HG02852 (cell line): ENCODE results near the gene LMTK2.
"Not testable (repeated sequence)": the region's sequence is repeated elsewhere in the genome, so short reads cannot be mapped to it uniquely, and the experiment has no call there.

ENCODE experiments used
- ATAC-seq: cut with Tn5 transposase; IDR thresholded peaks from one replicate; pipeline ENCODE4 v1.9.1; 2021; ENCODE audit warnings: mild to moderate bottlenecking, moderate library complexity; ENCODE audit not compliant: unreplicated experiment

The LMTK2 gene

DNA sequence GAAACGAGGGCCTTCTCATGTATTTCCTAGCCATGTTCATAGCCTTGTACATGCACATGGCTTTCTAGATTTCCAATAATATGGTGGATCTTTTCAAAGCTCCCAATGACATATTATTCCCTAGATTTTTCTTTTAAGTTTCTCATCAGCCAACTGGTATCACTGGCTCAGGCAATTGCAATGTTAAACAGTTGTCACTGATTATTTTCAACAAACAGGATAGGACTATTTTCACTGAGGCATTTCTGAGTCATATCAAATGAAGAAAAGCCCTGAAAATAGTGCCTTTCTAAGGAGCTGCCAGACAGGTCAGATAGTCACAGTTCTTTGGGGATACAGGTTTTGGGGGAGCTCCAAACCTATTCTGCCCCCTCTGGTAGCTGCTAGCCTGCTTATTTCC lies 4.5 kb upstream of the LMTK2 start:
- ATAC-seq = no peak

DNA sequence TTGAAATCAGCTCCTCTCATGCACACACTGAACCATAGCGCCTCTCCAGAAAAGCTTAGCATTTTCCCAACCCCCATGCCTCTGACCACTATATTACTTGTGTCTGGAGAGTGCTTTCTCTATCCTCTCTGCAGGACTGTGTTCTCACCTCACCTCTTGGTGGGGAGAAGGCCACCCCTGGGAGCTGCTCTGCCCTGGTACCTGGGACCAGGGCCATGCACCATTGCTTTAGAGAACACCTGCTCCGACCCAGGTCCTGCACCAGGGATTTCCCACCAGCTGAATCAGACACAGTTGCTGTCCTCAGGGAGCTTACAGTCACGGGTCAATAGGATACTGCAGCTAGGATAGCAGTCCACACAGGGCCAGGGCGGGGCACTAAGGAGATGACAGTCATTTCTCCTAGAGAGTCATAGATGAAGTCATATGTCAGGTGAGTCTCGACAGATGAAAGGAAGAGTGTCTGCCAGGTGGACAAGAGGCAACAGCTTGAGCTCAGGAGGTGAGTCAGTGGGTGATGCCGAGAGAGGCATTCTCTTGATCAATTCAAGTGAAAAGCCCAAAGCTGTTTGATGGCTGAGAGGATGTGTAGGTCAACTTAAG lies 619 bp upstream of the LMTK2 start:
- ATAC-seq = no peak

- ATAC-seq = peak; percentile 4
These were observed 655 bp downstream of the LMTK2 start for GRCh38 chr7:98107313-98107721.

DNA sequence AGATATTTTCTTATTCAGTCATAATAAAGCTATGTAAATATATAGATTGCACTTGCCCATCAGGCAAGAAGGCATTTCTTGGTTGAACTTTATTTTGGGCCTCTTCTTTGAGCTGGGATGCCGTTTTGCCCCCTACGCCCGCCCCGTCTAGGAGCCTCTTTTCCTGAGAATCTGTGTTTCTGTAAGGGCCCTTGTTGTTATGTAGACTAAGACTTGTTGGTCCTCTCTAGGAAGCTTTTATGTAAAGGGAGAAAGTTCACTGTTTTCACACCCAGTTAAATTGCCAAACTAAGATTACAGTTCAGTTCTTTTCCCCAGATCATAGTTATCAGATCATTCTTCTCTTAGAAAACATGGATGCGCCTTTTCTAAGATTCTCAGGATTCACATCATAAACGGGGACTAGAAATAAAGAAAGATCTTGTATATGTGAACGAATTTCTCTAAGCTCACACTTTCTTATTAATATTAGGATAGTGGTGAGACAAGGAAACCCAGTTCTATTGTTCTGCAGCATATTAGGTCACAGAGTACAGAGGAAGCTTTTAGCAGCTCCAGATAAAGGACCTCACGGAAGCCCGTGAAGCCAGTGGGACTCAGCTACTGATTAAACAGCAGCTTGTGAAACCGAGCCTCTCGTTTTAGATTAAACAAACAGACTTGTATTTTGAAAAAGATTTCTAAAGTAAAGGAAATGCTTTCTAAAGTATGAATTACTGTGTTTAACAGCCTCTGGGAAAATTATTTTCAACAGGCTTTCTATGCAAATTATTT lies 3.8 kb downstream of the LMTK2 start:
- ATAC-seq = no peak

GRCh38 chr7:98112077-98112476 lies 5.4 kb downstream of the LMTK2 start:
- ATAC-seq = no peak

DNA sequence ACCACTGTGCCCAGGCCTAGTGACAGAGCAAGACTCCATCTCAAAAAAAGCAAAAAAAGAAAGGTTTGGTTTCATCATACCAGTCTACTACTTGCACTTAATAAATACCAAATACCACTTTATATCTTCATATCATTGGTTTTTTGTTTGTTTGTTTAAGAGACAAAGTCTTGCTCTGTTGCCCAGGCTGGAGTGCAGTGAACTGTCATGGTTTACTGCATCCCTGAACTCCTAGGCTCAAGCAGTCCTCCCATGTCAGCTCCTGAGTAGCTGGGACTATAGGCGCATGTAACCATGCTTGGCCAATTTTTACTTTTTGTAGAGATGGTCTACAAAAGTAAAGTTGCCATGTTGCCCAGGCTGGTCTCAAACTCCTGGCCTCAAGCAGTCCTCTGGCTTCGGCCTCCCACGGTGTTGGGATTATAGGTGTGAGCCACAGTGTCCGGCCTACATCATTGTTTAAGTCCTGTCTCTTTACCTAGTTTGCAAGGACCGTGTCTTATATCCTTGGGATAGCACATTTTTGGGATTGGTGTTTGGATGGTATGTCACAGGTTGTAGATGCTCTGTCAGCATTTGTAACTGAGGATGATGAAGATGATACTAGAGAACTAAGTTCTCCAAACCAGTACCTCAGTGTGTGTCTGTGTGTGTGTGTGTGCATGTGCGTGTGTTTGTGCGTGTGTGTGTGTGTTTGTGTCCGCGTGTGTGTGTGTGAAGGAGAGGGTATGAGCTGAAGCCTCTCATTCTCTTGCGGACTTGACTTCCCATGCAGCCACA lies 9.3 kb downstream of the LMTK2 start:
- no peak for ATAC-seq

DNA sequence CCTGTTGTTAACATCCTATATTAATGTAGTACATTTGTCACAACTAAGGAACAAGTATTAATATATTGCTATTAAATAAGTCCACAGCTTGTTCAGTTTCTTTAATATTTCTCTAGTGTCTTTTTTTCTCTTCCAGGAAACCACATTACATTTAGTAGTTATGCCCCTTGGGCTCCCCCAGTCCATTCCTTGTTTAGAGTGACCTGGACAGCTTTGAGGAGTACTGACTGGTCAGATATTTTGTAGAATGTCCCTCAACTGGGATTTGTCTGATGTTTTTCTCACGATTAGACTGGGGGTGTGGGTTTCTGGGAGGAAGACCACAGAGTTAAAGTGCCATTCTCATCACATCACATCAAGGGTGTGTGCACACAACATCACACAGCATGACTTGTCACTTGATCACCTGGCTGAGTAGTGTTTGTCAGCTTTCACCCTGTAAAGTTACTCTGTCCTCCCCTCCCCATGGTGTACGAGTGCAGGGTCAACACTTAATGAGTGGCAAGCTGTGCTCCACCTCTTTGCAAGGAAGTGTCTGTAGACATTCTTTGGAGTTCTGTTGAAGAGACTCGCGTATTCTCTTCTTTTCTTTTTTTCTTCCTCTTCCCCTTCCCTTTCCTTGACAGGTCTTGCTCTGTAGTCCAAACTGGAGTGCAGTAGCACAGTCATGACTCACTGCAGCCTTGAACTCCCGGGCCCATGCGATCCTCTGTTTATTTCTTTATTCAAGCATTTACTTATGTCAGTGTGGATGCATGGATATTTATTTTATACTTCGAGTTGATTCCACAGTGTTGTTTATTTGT lies 10.2 kb downstream of the LMTK2 start:
- ATAC-seq = no peak

GRCh38 chr7:98119256-98119918 lies 12.7 kb downstream of the LMTK2 start:
- no peak for ATAC-seq

GRCh38 chr7:98120559-98120958 lies 13.9 kb downstream of the LMTK2 start:
- ATAC-seq = no peak

DNA sequence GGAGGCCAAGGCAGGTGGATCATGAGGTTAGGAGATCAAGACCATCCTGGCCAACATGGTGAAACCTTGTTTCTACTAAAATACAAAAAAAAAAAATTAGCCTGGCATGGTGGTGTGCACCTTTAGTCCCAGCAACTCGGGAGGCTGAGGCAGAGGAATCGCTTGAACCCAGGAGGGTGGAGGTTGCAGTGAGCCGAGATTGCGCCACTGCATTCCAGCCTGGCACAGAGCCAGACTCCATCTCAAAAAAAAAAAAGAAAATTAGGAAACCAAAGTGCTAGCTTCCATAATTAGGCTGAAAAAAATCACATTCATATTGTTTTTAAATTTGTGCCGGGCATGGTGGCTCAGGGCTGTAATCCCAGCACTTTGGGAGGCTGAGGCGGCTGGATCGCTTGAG lies 14.7 kb downstream of the LMTK2 start:
- not testable (repeated sequence) for ATAC-seq

- no peak for ATAC-seq
These were observed 16.7 kb downstream of the LMTK2 start for GRCh38 chr7:98123365-98123696.

DNA sequence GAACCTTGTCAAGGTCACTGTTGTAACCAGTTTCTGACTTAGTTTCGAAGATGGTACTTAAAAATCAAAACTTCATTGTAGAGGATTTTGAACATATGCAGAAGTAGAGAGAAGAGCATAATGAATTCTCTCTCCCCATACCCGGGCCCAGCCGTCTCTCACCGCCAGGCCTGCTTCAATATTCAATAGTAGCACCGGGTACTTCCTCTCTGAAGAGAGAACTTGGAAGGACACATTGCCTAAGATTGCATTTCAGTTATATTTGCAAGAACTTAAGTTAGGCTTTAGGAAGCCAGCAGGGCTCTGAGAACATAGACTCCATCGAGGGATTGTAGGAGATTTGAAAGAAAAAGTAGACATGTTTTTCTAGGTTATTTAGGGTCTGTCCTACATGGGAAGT lies 19.1 kb downstream of the LMTK2 start:
- no peak for ATAC-seq

DNA sequence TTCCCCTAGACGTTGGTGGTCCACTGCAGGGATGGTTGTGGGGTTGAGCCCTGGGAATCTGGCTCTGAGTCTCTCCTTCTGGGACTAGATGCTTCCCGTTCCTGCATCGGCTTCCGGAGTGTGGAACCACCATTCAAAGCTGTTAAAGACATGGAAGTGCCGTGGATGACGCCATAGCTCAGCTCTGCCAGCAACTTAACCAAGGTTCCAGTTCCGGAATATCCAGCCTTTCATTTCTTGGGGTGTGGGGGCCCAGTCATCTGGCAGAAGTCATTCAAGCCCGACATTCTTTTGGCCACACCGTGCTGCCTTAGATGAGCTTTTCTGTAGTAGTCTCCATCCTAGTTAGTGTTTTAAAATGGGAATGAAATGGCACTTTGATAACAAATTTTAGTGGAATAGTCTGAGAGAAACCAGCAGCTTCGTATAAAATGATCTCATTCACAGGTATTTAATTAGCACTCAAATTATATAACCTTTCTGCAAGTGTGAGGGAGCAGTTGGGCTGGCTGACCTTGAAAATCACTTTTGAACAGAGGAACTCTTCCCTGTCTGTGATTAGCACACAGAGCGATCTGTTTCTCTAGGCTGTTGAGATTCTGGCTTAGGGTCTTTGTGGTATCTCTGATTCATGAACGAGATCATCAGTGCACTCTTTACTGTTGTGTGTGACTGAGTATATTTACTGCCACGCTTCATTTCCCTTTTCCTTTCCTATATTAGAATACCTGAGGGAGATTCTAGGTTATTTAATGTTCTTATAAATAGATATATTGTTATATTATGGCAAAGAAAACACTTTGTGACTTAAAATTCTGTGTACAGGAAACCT lies 19.9 kb downstream of the LMTK2 start:
- ATAC-seq = no peak

DNA sequence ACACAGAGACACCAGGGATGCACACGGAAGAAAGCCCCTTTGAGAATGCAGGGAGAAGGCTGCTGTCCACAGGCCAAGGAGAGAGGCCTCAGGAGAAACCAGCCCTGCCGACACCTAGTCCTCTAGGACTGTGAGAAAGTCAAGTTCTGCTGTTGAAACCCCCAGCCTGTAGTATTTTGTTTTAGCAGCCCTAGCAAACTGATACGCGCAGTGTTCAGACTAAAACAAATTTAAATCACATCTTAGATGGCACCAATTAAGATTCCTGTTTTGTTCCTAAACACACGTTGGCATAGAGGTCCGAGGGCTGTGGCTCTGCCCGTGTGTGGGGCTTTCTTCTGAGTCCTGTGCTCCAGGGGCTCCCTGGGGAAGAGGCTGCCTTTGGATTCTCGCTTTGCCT lies 21.7 kb downstream of the LMTK2 start:
- no peak for ATAC-seq

DNA sequence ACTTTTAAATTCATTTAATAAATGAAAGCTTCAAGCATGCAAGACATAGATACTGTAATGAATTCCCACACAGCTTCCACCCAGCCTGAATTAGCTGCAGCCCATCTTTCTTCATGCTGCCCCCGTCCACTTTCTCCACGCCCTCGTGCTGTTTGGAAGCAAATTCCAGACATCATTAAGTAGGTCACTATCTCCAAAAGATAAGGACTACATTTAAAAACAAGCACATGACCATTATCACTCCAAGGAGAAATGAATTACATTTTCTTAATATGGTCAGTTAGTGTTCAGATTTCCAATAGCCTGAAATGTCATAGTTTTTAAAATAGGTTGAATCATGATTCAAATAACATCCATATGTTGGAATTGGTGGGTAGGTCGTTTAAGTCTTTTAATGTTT lies 24.3 kb downstream of the LMTK2 start:
- ATAC-seq = no peak

DNA sequence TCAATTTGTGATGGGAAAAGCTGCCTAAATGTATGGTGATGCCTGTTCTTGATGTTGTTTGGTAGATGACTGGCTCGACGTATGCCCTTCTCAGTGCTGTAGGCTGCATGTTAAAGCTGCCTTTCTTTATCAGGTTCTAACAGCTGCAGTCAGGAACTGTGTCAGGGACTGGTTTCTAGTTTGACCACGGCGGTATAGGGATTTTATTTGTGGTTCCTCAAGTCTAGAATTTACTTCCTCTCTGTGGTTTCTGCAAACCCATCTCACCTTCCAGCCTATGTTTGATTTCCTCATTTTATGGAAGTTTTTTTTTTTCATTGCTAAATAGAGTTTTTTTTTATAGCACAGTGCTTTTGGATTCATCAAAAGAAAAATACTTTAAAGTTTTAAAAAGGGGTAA lies 26.5 kb downstream of the LMTK2 start:
- peak; percentile 78 for ATAC-seq

- peak; percentile 14 for ATAC-seq
These were observed 27.1 kb downstream of the LMTK2 start for GRCh38 chr7:98133621-98134303.

- no peak for ATAC-seq
These were observed 28.0 kb downstream of the LMTK2 start for GRCh38 chr7:98134420-98135228.
